ENCODE data around the gene LHX3. TPM values are rescaled to one million over a fixed set of nuclear protein-coding genes. Genes with fewer than 3 reads are reported as not detected.

LHX3 gene
- total RNA-seq, 4 donors from 2014 or later, result not detected

DNA sequence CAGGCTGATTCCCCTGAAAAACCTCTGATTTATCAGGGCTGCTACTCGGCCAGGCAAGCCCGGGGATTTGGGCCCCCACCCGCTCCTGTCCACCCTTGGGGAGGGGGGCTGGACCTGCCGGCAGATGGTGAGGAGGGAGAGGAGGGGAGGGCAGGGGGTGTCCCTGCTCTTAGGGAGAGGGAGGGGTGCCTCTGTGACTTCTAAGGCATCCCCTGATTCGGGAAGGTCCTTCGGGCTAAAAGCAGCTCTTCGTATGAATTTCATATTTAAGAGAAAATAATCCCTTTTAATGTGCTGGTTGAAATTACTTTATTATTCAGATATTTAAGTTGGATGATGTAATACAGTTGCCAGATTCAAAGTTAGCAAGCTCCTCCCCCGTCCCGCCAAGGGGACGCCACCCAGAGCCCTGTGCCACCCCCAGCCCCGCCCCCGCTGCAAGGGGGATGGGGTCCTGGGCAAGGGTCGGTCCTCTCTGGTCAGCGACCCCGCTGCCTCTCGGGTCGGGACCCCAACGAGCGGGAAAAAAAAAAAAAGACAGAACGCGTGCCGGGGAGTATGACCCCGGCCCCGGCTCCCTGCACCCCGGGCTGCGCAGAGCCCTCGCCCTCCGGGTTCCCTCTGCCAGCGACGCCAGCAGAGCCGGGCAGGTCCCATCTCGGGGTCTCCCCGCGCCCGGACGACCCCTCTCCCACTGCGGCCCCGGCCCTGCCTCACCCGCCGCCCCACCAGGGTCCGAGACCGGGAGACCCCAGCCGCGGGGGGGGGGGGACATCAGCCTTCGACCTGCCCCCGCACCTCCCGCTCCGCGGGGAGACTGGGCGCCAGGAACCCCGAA lies 12.4 kb downstream of the LHX3 start:
- no peaks in the 10 kb centered on the region for H3K9me3 ChIP-seq
- intact Hi-C loops (cut with DNase I), result no loop called here
- peaks cover 31 to 100% (median 49%) of the 10 kb centered on the region in 4 donors for H3K27me3 ChIP-seq
- no peak for TF ChIP-seq POLR2A (IDR thresholded peaks at IDR 0.05)
- TF ChIP-seq, protein P1, sequence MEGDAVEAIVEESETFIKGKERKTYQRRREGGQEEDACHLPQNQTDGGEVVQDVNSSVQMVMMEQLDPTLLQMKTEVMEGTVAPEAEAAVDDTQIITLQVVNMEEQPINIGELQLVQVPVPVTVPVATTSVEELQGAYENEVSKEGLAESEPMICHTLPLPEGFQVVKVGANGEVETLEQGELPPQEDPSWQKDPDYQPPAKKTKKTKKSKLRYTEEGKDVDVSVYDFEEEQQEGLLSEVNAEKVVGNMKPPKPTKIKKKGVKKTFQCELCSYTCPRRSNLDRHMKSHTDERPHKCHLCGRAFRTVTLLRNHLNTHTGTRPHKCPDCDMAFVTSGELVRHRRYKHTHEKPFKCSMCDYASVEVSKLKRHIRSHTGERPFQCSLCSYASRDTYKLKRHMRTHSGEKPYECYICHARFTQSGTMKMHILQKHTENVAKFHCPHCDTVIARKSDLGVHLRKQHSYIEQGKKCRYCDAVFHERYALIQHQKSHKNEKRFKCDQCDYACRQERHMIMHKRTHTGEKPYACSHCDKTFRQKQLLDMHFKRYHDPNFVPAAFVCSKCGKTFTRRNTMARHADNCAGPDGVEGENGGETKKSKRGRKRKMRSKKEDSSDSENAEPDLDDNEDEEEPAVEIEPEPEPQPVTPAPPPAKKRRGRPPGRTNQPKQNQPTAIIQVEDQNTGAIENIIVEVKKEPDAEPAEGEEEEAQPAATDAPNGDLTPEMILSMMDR (IDR thresholded peaks at IDR 0.05), result no peak
- peaks cover 0 to 32% (median 4%) of the 10 kb centered on the region in 3 donors for H3K4me1 ChIP-seq
- no peak overlapping the region for H3K27ac ChIP-seq
- WGBS, 2 donors, result 4 to 13% methylated on average over 6 to 29 of the region's 51 CpGs
- DNase-seq, result no peak
- no peak overlapping the region for H3K4me3 ChIP-seq
- no peaks in the 10 kb centered on the region for H3K36me3 ChIP-seq

DNA sequence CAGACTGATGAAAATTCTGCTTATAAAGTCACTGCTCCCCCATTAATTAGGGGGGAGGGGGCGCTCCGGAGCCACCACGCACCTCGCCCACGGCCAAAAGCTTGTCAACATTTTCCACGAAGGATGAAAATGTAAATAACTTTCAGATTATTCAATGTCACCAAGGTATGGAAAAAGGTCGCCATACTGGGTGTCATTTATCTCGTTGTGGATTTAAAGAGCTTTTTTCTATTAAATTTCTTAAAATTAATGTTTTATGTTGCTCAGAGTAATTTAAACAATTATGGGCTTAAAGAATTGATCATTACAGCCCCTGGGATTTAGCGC lies 13.0 kb downstream of the LHX3 start:
- TF ChIP-seq POLR2A (IDR thresholded peaks at IDR 0.05), result no peak
- TF ChIP-seq, protein P1 (IDR thresholded peaks at IDR 0.05), result no peak
- 6 to 8% methylated on average over 9 of the region's 9 CpGs for WGBS, 2 donors
- DNase-seq, result no peak
- Histone ChIP-seq H3K4me1 (peaks cover 0 to 26% (median 1%) of the 10 kb centered on the region in 3 donors), H3K4me3 (no peak overlapping the region), H3K27me3 (peaks cover 27 to 100% (median 43%) of the 10 kb centered on the region in 4 donors), H3K9me3 (no peaks in the 10 kb centered on the region), H3K27ac (no peak overlapping the region), H3K36me3 (no peaks in the 10 kb centered on the region)
- intact Hi-C loops (cut with DNase I), result no loop called here

DNA sequence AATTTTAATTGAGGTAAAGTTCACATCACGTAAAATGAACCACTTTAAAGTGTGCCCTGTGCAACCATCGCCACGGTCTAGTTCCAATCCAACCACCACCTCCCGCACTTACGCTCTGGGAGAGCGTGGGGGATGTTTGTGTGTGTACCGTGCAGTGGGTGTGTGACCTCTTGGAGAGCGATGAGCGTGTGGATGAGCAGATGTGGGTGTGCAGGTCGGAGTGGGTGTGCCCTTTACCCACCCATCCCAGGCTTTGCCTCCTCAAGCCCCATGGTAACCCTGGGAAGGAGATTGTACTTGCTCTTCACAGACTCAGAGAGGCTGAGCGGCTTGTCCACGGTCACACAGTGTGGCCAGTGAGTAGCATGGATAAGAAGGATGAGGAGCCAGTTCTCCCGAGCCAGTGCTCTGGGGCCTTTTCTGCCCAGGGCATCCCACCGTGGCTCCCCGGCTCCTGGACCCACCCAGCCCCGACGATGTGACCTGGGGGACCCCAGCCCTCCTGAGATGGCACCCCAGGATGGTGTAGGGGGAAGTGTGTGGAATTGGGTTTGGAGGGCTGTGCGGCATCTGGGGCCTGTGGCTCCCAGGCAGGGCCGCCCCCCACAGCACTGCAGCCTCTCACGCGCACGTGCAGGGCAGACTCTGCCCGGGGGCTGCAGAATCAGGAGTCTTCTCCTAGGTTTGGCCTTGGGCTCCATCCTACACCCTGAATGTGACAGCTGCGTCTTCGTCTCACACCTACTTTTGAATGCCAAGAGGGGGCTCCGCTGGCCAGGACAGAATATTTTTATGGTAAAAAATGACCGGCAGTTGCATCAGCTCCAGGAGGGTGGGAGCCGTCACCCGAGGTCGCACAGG lies 13.6 kb downstream of the LHX3 start:
- TF ChIP-seq, protein P1 (IDR thresholded peaks at IDR 0.05), result no peak
- no peak for TF ChIP-seq POLR2A (IDR thresholded peaks at IDR 0.05)
- Histone ChIP-seq H3K9me3 (no peaks in the 10 kb centered on the region), H3K4me3 (no peak overlapping the region), H3K27ac (no peak overlapping the region), H3K36me3 (no peaks in the 10 kb centered on the region), H3K27me3 (peaks cover 21 to 100% (median 38%) of the 10 kb centered on the region in 4 donors), H3K4me1 (peaks cover 0 to 20% (median 0%) of the 10 kb centered on the region in 3 donors)
- intact Hi-C loops (cut with DNase I), result no loop called here
- WGBS, 2 donors, result 53 to 57% methylated on average over 13 to 14 of the region's 30 CpGs
- no peak for DNase-seq

DNA sequence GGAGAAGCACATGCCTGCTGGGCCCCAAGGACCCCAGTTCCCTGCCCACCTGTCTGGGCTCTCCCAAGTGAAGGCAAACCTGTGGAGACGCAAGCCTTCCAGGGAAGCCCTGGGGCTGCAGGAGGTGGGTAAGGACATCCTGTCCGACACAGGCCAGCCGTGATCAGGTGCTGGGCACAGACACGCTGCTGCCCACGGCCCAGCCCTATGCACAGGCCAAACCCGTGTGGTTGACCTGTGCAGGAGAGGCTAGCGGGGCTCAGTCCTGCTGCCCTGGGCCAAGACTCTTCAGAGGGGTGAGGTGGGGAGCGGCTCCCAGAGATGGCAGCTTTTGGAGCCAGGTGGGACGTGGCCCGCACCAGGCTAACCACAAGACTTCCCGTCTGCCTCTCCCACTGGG lies 14.3 kb downstream of the LHX3 start:
- no peaks in the 10 kb centered on the region for H3K36me3 ChIP-seq
- H3K27me3 ChIP-seq, result peaks cover 19 to 100% (median 35%) of the 10 kb centered on the region in 4 donors
- no peak overlapping the region for H3K27ac ChIP-seq
- H3K4me1 ChIP-seq, result peaks cover 0 to 18% (median 0%) of the 10 kb centered on the region in 3 donors
- TF ChIP-seq, protein P1 (IDR thresholded peaks at IDR 0.05), result no peak
- TF ChIP-seq POLR2A (IDR thresholded peaks at IDR 0.05), result no peak
- no peaks in the 10 kb centered on the region for H3K9me3 ChIP-seq
- DNase-seq, result no peak
- H3K4me3 ChIP-seq, result no peak overlapping the region
- intact Hi-C loops (cut with DNase I), result no loop called here
- 20 to 66% methylated on average over 2 to 5 of the region's 11 CpGs for WGBS, 2 donors

DNA sequence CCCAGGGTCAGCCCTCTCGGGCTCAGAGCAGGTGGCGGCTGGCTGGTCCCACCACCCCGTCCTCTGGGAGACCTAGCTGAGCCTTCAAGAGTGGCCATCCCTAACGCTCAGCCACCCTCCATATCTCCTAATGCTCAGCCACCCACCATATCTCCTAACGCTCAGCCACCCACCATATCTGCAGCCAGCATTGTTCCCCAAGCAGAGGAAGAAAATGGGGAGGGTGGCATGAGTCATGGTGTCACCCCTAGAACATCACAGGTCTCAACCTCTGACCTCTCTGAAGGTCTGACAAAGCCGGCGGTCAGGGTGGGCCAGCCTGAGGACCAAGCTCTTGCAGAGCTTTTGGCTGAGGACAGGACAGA lies 14.7 kb downstream of the LHX3 start:
- intact Hi-C loops (cut with DNase I), result no loop called here
- Histone ChIP-seq H3K27ac (no peak overlapping the region), H3K9me3 (no peaks in the 10 kb centered on the region), H3K4me3 (no peak overlapping the region), H3K36me3 (no peaks in the 10 kb centered on the region), H3K27me3 (peaks cover 19 to 100% (median 32%) of the 10 kb centered on the region in 4 donors), H3K4me1 (peaks cover 0 to 18% (median 0%) of the 10 kb centered on the region in 3 donors)
- 67% methylated on average over 3 of the region's 7 CpGs; no CpG with 5 or more reads in 1 of the 2 donors for WGBS, 2 donors
- TF ChIP-seq POLR2A (IDR thresholded peaks at IDR 0.05), result no peak
- TF ChIP-seq, protein P1 (IDR thresholded peaks at IDR 0.05), result no peak
- no peak for DNase-seq
